Type B pancreatic cell (in vitro differentiated cells): ENCODE measurements around the gene GJD4. TPM values are rescaled to one million over a fixed set of nuclear protein-coding genes. Genes with fewer than 3 reads are reported as not detected.

ENCODE experiments used
- DNase-seq: peaks from one replicate; pipeline ENCODE4 v3.0.0; 2021; ENCODE audit warnings: mixed read lengths; ENCODE audit not compliant: unreplicated experiment; ENCODE audit errors: extremely low spot score
- H3K27ac Mint-ChIP-seq: 2 replicates; pipeline ENCODE4 v1.8.0; 2021; ENCODE audit warnings: mild to moderate bottlenecking, mixed read lengths
- H3K27me3 Mint-ChIP-seq: 2 replicates; pipeline ENCODE4 v1.8.0; 2021; ENCODE audit warnings: mixed read lengths
- H3K36me3 Mint-ChIP-seq: 2 replicates; pipeline ENCODE4 v1.8.0; 2021; ENCODE audit warnings: mixed read lengths
- H3K4me1 Mint-ChIP-seq: one replicate; pipeline ENCODE4 v1.8.0; 2021; ENCODE audit warnings: mixed read lengths; ENCODE audit not compliant: unreplicated experiment
- H3K4me3 Mint-ChIP-seq: 2 replicates; pipeline ENCODE4 v1.8.0; 2021; ENCODE audit warnings: mild to moderate bottlenecking, mixed read lengths
- H3K9me3 Mint-ChIP-seq: 2 replicates; pipeline ENCODE4 v1.8.0; 2021; ENCODE audit warnings: mixed read lengths
- total RNA-seq: library from RNA; stranded (reverse); gene quantifications from 2 replicates; pipeline ENCODE4 v1.2.1, GENCODE V29; 2021; ENCODE audit warnings: low replicate concordance
- TF ChIP-seq, protein P1 (sequence below): fragments of 200-600 bp; sonication (generic); conservative IDR thresholded peaks from 2 replicates; pipeline ENCODE4 v1.5.0; 2021; ENCODE audit warnings: antibody characterized with exemption, mild to moderate bottlenecking

GJD4 gene
- total RNA-seq, 1 donor from 2014 or later = not detected

DNA sequence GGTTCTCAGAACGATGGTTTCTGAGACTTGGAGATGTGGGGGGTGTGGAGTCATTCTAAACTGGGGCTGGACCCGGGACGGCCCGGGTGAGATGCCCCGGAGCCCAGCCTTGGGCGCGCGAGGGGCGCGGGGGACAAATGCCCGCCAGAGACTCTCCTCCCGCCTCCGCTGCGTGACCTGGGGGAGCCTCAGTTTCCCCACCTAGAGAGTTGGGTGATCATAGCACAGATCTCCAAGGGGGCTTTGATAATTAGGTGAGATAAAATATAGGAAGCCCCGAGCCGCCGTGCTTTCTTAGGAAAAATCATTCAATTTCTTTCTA is 37.6 kb downstream of the GJD4 start:
- no peak overlapping the region for H3K27ac Mint-ChIP-seq
- TF ChIP-seq, protein P1, sequence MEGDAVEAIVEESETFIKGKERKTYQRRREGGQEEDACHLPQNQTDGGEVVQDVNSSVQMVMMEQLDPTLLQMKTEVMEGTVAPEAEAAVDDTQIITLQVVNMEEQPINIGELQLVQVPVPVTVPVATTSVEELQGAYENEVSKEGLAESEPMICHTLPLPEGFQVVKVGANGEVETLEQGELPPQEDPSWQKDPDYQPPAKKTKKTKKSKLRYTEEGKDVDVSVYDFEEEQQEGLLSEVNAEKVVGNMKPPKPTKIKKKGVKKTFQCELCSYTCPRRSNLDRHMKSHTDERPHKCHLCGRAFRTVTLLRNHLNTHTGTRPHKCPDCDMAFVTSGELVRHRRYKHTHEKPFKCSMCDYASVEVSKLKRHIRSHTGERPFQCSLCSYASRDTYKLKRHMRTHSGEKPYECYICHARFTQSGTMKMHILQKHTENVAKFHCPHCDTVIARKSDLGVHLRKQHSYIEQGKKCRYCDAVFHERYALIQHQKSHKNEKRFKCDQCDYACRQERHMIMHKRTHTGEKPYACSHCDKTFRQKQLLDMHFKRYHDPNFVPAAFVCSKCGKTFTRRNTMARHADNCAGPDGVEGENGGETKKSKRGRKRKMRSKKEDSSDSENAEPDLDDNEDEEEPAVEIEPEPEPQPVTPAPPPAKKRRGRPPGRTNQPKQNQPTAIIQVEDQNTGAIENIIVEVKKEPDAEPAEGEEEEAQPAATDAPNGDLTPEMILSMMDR = no peak
- peaks cover 57% of the 10 kb centered on the region for H3K27me3 Mint-ChIP-seq
- peak overlapping the region; percentile 95 for H3K4me3 Mint-ChIP-seq
- no peaks in the 10 kb centered on the region for H3K36me3 Mint-ChIP-seq
- no peak for DNase-seq
- no peaks in the 10 kb centered on the region for H3K9me3 Mint-ChIP-seq
- H3K4me1 Mint-ChIP-seq = peaks cover 13% of the 10 kb centered on the region

GRCh38 chr10:35643151-35644049 is 38.3 kb downstream of the GJD4 start:
- H3K36me3 Mint-ChIP-seq = no peaks in the 10 kb centered on the region
- no peaks in the 10 kb centered on the region for H3K9me3 Mint-ChIP-seq
- no peak overlapping the region for H3K27ac Mint-ChIP-seq
- DNase-seq = no peak
- peaks cover 51% of the 10 kb centered on the region for H3K27me3 Mint-ChIP-seq
- peak overlapping the region; percentile 95 for H3K4me3 Mint-ChIP-seq
- TF ChIP-seq, protein P1 = no peak
- peaks cover 13% of the 10 kb centered on the region for H3K4me1 Mint-ChIP-seq

- H3K27me3 Mint-ChIP-seq = peaks cover 44% of the 10 kb centered on the region
- DNase-seq = no peak
These were observed 39.2 kb downstream of the GJD4 start for GRCh38 chr10:35644050-35644950.

GRCh38 chr10:35650894-35651293 is 45.8 kb downstream of the GJD4 start:
- Mint-ChIP-seq H3K27ac (no peak overlapping the region), H3K36me3 (no peaks in the 10 kb centered on the region), H3K4me1 (no peaks in the 10 kb centered on the region), H3K4me3 (no peak overlapping the region), H3K27me3 (peaks cover 17% of the 10 kb centered on the region), H3K9me3 (no peaks in the 10 kb centered on the region)
- no peak for DNase-seq
- TF ChIP-seq, protein P1 = no peak

More at GRCh38 chr10:35644050-35644950, 39.2 kb downstream of the GJD4 start:
- peaks cover 13% of the 10 kb centered on the region for H3K4me1 Mint-ChIP-seq
- no peak overlapping the region for H3K27ac Mint-ChIP-seq
- TF ChIP-seq, protein P1 = no peak
- no peaks in the 10 kb centered on the region for H3K9me3 Mint-ChIP-seq
- H3K4me3 Mint-ChIP-seq = peak overlapping the region; percentile 95
- H3K36me3 Mint-ChIP-seq = no peaks in the 10 kb centered on the region

- TF ChIP-seq, protein P1 = no peak
- Mint-ChIP-seq H3K27me3 (peaks cover 14% of the 10 kb centered on the region), H3K36me3 (no peaks in the 10 kb centered on the region), H3K4me1 (no peaks in the 10 kb centered on the region), H3K9me3 (no peaks in the 10 kb centered on the region), H3K4me3 (no peak overlapping the region), H3K27ac (no peak overlapping the region)
- no peak for DNase-seq
These were observed 47.7 kb downstream of the GJD4 start for GRCh38 chr10:35652824-35653223.
